ENCODE data around the gene TPSG1. TPM values are rescaled to one million over a fixed set of nuclear protein-coding genes. Genes with fewer than 3 reads are reported as not detected.

Gene TPSG1
- total and polyA plus RNA-seq, 7 experiments from 2014 or later = not detected

DNA sequence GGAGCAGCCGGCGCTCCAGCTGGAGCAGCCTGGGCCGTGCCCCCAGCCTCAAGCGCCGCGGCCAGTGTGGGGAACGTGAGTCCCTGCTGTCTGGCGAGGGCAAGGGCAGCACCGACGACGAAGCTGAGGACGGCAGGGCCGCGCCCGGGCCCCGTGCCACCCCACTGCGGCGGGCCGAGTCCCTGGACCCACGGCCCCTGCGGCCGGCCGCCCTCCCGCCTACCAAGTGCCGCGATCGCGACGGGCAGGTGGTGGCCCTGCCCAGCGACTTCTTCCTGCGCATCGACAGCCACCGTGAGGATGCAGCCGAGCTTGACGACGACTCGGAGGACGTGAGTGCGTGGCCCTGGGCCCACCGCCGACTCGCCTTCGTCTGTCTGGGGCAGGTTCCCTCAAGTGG lies 16.0 kb downstream of the TPSG1 start:
- Histone ChIP-seq H3K9me3 (ENCODE audit: control insufficient read depth in 2 of 3, low read length in 3 of 3) (no peaks in the 10 kb centered on the region), H3K27ac (ENCODE audit: low read depth, low read length) (no peak overlapping the region), H3K27me3 (ENCODE audit: control insufficient read depth in 2 of 2, insufficient read depth in 2 of 2, low read length in 2 of 2) (no peaks in the 10 kb centered on the region), H3K4me3 (ENCODE audit: low read length) (no peak overlapping the region), H3K4me1 (ENCODE audit: control insufficient read depth in 2 of 2, insufficient read depth in 2 of 2, low read length in 2 of 2) (no peaks in the 10 kb centered on the region), H3K36me3 (ENCODE audit: control insufficient read depth in 2 of 3, insufficient read depth in 3 of 3, low read length in 3 of 3) (no peaks in the 10 kb centered on the region)
- no peaks in the 10 kb centered on the region for H3K9me3 Mint-ChIP-seq
- ChIA-PET CTCF (no interaction called here), POLR2A (no interaction called here)
- intact Hi-C loops (cut with micrococcal nuclease) = no loop called here
- H3K4me3 Mint-ChIP-seq = no peak overlapping the region
- H3K27me3 Mint-ChIP-seq = no peaks in the 10 kb centered on the region
- ATAC-seq (no peak), DNase-seq (no peak)
- H3K36me3 Mint-ChIP-seq = no peaks in the 10 kb centered on the region
- H3K27ac Mint-ChIP-seq = no peak overlapping the region
- peaks cover 0 to 5% (median 4%) of the 10 kb centered on the region in 7 donors for H3K4me1 Mint-ChIP-seq

DNA sequence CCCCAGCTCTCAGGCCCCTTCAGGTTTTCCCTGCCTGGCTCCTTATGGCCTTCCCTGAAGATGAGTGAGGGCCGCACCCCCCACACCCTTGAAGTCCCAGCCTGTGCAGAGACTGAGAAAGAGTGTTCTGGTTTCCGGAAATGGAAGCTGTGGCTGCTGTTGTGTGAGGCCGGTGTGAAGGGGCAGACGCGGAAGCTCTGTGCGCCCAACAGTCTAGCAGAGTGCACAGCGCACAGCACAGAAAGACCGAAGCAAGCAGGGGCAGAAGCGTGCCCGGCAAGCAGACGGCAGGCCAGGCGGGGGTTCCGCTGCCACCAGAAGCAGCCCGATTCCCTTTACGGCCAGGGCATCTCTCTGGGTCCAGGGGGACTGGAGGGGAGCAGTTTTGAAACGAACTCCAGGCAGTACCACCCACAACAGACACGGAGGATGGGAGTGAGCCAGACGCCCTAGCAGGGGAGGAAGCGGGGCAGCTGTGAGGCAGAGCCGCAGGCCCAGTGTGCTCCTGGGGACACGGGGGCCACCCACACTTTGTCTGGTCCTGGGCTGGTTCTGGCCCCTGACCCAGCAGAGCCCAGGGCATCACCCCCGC lies 16.7 kb downstream of the TPSG1 start:
- POLR2A ChIA-PET = interaction anchor here (0.7 kb wide), 1 partner anchor 1312 kb away, joined by 3 read pairs; the partner anchor contains the start of gene AMDHD2
- no peak overlapping the region for H3K27ac ChIP-seq (ENCODE audit: low read depth, low read length)

DNA sequence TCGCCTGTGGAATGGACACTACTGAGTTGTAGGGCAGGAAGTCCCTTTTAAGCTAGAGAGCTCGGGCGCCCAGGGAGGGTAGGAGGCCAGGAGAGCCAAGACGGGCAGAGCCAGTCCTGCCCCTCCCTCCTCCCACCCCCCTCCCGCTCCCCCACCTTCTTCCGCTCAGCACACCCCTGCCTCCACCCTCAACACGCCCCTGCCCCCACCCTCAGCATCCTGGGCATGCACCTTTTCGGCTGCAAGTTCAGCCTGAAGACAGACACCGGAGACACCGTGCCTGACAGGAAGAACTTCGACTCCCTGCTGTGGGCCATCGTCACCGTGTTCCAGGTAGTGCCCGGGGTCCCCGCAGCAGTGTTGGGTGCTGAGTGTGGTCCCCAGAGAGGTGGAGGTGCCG lies 18.3 kb downstream of the TPSG1 start:
- H3K4me3 Mint-ChIP-seq = peak overlapping the region in 3 of 10 donors; percentile 18 to 75 (median 49)
- intact Hi-C loops (cut with micrococcal nuclease) = no loop called here
- no peak overlapping the region for H3K4me3 ChIP-seq (ENCODE audit: low read length)
- H3K27ac Mint-ChIP-seq = peak overlapping the region in 1 of 9 donors; percentile 51
- peaks cover 0 to 5% (median 4%) of the 10 kb centered on the region in 7 donors for H3K4me1 Mint-ChIP-seq
- DNase-seq (peak in 4 of 9 donors; percentile 14 to 49 (median 31)), ATAC-seq (peak; percentile 38)
- H3K27me3 ChIP-seq (ENCODE audit: control insufficient read depth in 2 of 2, insufficient read depth in 2 of 2, low read length in 2 of 2) = no peaks in the 10 kb centered on the region
- no peak overlapping the region for H3K27ac ChIP-seq (ENCODE audit: low read depth, low read length)
- H3K9me3 ChIP-seq (ENCODE audit: control insufficient read depth in 2 of 3, low read length in 3 of 3) = no peaks in the 10 kb centered on the region
- POLR2A ChIA-PET = no interaction called here
- H3K4me1 ChIP-seq (ENCODE audit: control insufficient read depth in 2 of 2, insufficient read depth in 2 of 2, low read length in 2 of 2) = no peaks in the 10 kb centered on the region
- H3K36me3 Mint-ChIP-seq = no peaks in the 10 kb centered on the region
- CTCF ChIA-PET = no interaction called here
- H3K9me3 Mint-ChIP-seq = no peaks in the 10 kb centered on the region
- no peaks in the 10 kb centered on the region for H3K27me3 Mint-ChIP-seq
- no peaks in the 10 kb centered on the region for H3K36me3 ChIP-seq (ENCODE audit: control insufficient read depth in 2 of 3, insufficient read depth in 3 of 3, low read length in 3 of 3)

More for the DNA sequence above, 16.7 kb downstream of the TPSG1 start:
- no peaks in the 10 kb centered on the region for H3K36me3 ChIP-seq (ENCODE audit: control insufficient read depth in 2 of 3, insufficient read depth in 3 of 3, low read length in 3 of 3)
- DNase-seq (peak in 5 of 9 donors; percentile 8 to 25 (median 14)), ATAC-seq (peak; percentile 54)
- no peak overlapping the region for H3K4me3 ChIP-seq (ENCODE audit: low read length)
- H3K9me3 ChIP-seq (ENCODE audit: control insufficient read depth in 2 of 3, low read length in 3 of 3) = no peaks in the 10 kb centered on the region
- Mint-ChIP-seq H3K9me3 (no peaks in the 10 kb centered on the region), H3K36me3 (no peaks in the 10 kb centered on the region), H3K27me3 (no peaks in the 10 kb centered on the region), H3K27ac (peak overlapping the region in 8 of 9 donors; percentile 60 to 87 (median 74)), H3K4me3 (peak overlapping the region in 9 of 10 donors; percentile 47 to 76 (median 69)), H3K4me1 (peaks cover 0 to 5% (median 4%) of the 10 kb centered on the region in 7 donors)
- H3K4me1 ChIP-seq (ENCODE audit: control insufficient read depth in 2 of 2, insufficient read depth in 2 of 2, low read length in 2 of 2) = no peaks in the 10 kb centered on the region
- no peaks in the 10 kb centered on the region for H3K27me3 ChIP-seq (ENCODE audit: control insufficient read depth in 2 of 2, insufficient read depth in 2 of 2, low read length in 2 of 2)
- intact Hi-C loops (cut with micrococcal nuclease) = no loop called here
- CTCF ChIA-PET = no interaction called here

DNA sequence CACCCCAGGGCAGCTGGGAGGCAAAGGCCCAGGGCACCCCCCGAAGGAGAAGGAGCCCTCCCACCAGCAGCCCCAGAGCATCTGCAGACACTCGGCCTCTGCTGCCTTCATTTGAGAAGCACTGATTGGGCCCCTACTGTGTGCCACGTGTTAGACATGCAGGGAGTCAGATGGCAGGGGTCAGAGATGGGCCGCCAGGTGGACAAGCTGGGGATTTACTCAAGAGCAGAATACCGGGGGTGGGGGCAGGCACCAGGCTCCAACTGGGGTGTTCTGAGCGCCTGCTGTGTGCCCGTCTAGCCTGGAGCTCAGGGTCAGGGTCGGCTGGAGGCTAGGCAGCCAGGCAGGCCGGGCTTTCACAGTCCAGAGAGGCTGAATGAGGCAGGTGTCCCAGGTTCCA lies 18.7 kb downstream of the TPSG1 start:
- H3K4me1 Mint-ChIP-seq = peaks cover 0 to 5% (median 4%) of the 10 kb centered on the region in 7 donors
- POLR2A ChIA-PET = no interaction called here
- DNase-seq (no peak), ATAC-seq (no peak)
- Histone ChIP-seq H3K27me3 (ENCODE audit: control insufficient read depth in 2 of 2, insufficient read depth in 2 of 2, low read length in 2 of 2) (no peaks in the 10 kb centered on the region), H3K4me1 (ENCODE audit: control insufficient read depth in 2 of 2, insufficient read depth in 2 of 2, low read length in 2 of 2) (no peaks in the 10 kb centered on the region), H3K9me3 (ENCODE audit: control insufficient read depth in 2 of 3, low read length in 3 of 3) (no peaks in the 10 kb centered on the region), H3K4me3 (ENCODE audit: low read length) (no peak overlapping the region), H3K27ac (ENCODE audit: low read depth, low read length) (no peak overlapping the region), H3K36me3 (ENCODE audit: control insufficient read depth in 2 of 3, insufficient read depth in 3 of 3, low read length in 3 of 3) (no peaks in the 10 kb centered on the region)
- H3K27me3 Mint-ChIP-seq = no peaks in the 10 kb centered on the region
- intact Hi-C loops (cut with micrococcal nuclease) = no loop called here
- CTCF ChIA-PET = no interaction called here
- no peak overlapping the region for H3K4me3 Mint-ChIP-seq
- no peak overlapping the region for H3K27ac Mint-ChIP-seq
- no peaks in the 10 kb centered on the region for H3K9me3 Mint-ChIP-seq
- no peaks in the 10 kb centered on the region for H3K36me3 Mint-ChIP-seq

DNA sequence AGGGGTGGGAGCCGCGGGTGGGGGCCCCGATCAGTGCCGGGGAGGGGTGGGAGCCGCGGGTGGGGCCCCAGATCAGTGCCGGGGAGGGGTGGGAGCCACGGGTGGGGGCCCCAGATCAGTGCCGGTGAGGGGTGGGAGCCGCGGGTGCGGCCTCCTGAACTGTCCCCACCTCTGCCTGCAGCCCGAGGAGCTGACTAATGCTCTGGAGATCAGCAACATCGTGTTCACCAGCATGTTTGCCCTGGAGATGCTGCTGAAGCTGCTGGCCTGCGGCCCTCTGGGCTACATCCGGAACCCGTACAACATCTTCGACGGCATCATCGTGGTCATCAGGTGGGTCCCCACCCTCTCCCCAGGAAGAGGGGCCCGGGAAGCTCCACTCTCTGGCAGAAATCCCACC lies 20.1 kb downstream of the TPSG1 start:
- H3K27ac ChIP-seq (ENCODE audit: low read depth, low read length) = no peak overlapping the region
- no peaks in the 10 kb centered on the region for H3K27me3 Mint-ChIP-seq
- no peaks in the 10 kb centered on the region for H3K27me3 ChIP-seq (ENCODE audit: control insufficient read depth in 2 of 2, insufficient read depth in 2 of 2, low read length in 2 of 2)
- no peaks in the 10 kb centered on the region for H3K9me3 ChIP-seq (ENCODE audit: control insufficient read depth in 2 of 3, low read length in 3 of 3)
- H3K27ac Mint-ChIP-seq = no peak overlapping the region
- no peak overlapping the region for H3K4me3 ChIP-seq (ENCODE audit: low read length)
- ATAC-seq = no peak
- intact Hi-C loops (cut with micrococcal nuclease) = no loop called here
- no peak for DNase-seq
- no peaks in the 10 kb centered on the region for H3K36me3 ChIP-seq (ENCODE audit: control insufficient read depth in 2 of 3, insufficient read depth in 3 of 3, low read length in 3 of 3)
- H3K4me1 Mint-ChIP-seq = peaks cover 0 to 5% (median 4%) of the 10 kb centered on the region in 7 donors
- no peaks in the 10 kb centered on the region for H3K4me1 ChIP-seq (ENCODE audit: control insufficient read depth in 2 of 2, insufficient read depth in 2 of 2, low read length in 2 of 2)
- peaks cover 0 to 2% (median 0%) of the 10 kb centered on the region in 11 donors for H3K9me3 Mint-ChIP-seq
- no peaks in the 10 kb centered on the region for H3K36me3 Mint-ChIP-seq
- no peak overlapping the region for H3K4me3 Mint-ChIP-seq
- CTCF ChIA-PET = no interaction called here
- POLR2A ChIA-PET = no interaction called here

DNA sequence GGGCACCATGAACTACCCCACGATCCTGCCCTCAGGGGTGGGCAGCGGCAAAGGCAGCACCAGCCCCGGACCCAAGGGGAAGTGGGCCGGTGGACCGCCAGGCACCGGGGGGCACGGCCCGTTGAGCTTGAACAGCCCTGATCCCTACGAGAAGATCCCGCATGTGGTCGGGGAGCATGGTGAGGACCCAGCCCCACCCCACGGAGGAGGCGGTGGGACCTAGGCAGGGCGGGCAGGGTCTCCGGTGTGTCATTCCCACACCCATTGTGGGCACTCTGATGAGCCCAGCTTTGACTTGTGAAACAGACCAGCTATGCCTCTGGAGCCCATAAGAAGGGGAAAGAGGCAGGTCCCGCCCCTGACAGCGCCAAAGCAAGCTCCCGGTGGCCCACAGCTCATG lies 22.8 kb downstream of the TPSG1 start:
- peaks cover 0 to 5% (median 0%) of the 10 kb centered on the region in 11 donors for H3K9me3 Mint-ChIP-seq
- H3K4me1 ChIP-seq (ENCODE audit: control insufficient read depth in 2 of 2, insufficient read depth in 2 of 2, low read length in 2 of 2) = no peaks in the 10 kb centered on the region
- no peaks in the 10 kb centered on the region for H3K9me3 ChIP-seq (ENCODE audit: control insufficient read depth in 2 of 3, low read length in 3 of 3)
- H3K4me3 Mint-ChIP-seq = no peak overlapping the region
- H3K4me3 ChIP-seq (ENCODE audit: low read length) = no peak overlapping the region
- no peaks in the 10 kb centered on the region for H3K27me3 ChIP-seq (ENCODE audit: control insufficient read depth in 2 of 2, insufficient read depth in 2 of 2, low read length in 2 of 2)
- no peaks in the 10 kb centered on the region for H3K36me3 Mint-ChIP-seq
- no peaks in the 10 kb centered on the region for H3K36me3 ChIP-seq (ENCODE audit: control insufficient read depth in 2 of 3, insufficient read depth in 3 of 3, low read length in 3 of 3)
- ChIA-PET POLR2A (no interaction called here), CTCF (no interaction called here)
- no peak overlapping the region for H3K27ac ChIP-seq (ENCODE audit: low read depth, low read length)
- ATAC-seq (no peak), DNase-seq (no peak)
- no peak overlapping the region for H3K27ac Mint-ChIP-seq
- no peaks in the 10 kb centered on the region for H3K4me1 Mint-ChIP-seq
- intact Hi-C loops (cut with micrococcal nuclease) = no loop called here
- H3K27me3 Mint-ChIP-seq = no peaks in the 10 kb centered on the region

DNA sequence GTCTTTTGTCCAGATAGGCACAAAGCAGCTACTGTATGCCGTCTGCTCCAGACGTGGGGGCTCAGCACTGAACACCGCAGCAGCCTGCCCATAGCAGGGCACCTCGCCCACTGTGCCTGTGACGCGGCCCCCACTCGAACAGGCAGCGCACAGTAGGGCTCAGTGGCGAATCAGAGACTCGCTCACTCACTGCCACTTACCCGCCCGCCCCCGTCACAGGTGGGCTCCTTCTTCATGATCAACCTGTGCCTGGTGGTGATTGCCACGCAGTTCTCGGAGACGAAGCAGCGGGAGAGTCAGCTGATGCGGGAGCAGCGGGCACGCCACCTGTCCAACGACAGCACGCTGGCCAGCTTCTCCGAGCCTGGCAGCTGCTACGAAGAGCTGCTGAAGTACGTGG lies 23.6 kb downstream of the TPSG1 start:
- Mint-ChIP-seq H3K4me1 (peaks cover 0 to 1% (median 0%) of the 10 kb centered on the region in 7 donors), H3K36me3 (no peaks in the 10 kb centered on the region), H3K9me3 (peaks cover 0 to 5% (median 0%) of the 10 kb centered on the region in 11 donors), H3K4me3 (no peak overlapping the region), H3K27me3 (no peaks in the 10 kb centered on the region), H3K27ac (no peak overlapping the region)
- ATAC-seq (no peak), DNase-seq (no peak)
- intact Hi-C loops (cut with micrococcal nuclease) = no loop called here
- ChIA-PET CTCF (interaction anchor here (0.6 kb wide), 1 partner anchor 802 kb away, joined by 3 read pairs; no protein-coding TSS in a partner anchor), POLR2A (no interaction called here)
- no peaks in the 10 kb centered on the region for H3K27me3 ChIP-seq (ENCODE audit: control insufficient read depth in 2 of 2, insufficient read depth in 2 of 2, low read length in 2 of 2)
- no peak overlapping the region for H3K4me3 ChIP-seq (ENCODE audit: low read length)
- H3K4me1 ChIP-seq (ENCODE audit: control insufficient read depth in 2 of 2, insufficient read depth in 2 of 2, low read length in 2 of 2) = no peaks in the 10 kb centered on the region
- no peak overlapping the region for H3K27ac ChIP-seq (ENCODE audit: low read depth, low read length)
- no peaks in the 10 kb centered on the region for H3K9me3 ChIP-seq (ENCODE audit: control insufficient read depth in 2 of 3, low read length in 3 of 3)
- H3K36me3 ChIP-seq (ENCODE audit: control insufficient read depth in 2 of 3, insufficient read depth in 3 of 3, low read length in 3 of 3) = no peaks in the 10 kb centered on the region
